K562 (cell line): ENCODE results near the gene GALNT12. TPM values are rescaled to one million over a fixed set of nuclear protein-coding genes. Genes with fewer than 3 reads are reported as not detected.

Experiments used
- ATAC-seq: fragments of 200-7000 bp; cut with Tn5 transposase; 3 replicates; pipeline ENCODE4 v1.9.1; 2020; ENCODE audit warnings: moderate library complexity
- BruUV-seq: library from RNA; stranded (reverse); fragments of 400-500 nt; replicated peaks from 2 replicates; lab custom pipeline; 2021; lab: Mats Ljungman, UMichigan
- CTCF ChIA-PET: fragments of 300-600 bp; formaldehyde crosslinking; extraction: SDS; loops from one replicate; lab custom pipeline; 2021; ENCODE audit warnings: low intra/inter-chr PET ratio; lab: Yijun Ruan, JAX
- POLR2A ChIA-PET: fragments of 300-600, 350-650 bp; sonication (Branson Sonifier 250); formaldehyde crosslinking; extraction: SDS; loops from one replicate; lab custom pipeline; 2021; ENCODE audit warnings: antibody characterized with exemption, inconsistent platforms; lab: Yijun Ruan, JAX
- DNase-seq, 4 experiments: peaks; one replicate each; pipeline versions ENCODE4 v3.0.0 to v3.0.0-alpha.2; 2011 to 2018; ENCODE audit warnings: low spot score in 3 of 4, mixed read lengths in 3 of 4; ENCODE audit errors: extremely low read depth in 1 of 4
- FAIRE-seq: peaks from 2 replicates; lab custom pipeline; 2011; peaks lifted over from hg19 to GRCh38; lab: Jason Lieb, UNC
- H2AFZ ChIP-seq: 2 replicates; pipeline ENCODE4 v1.6.0; 2011; ENCODE audit warnings: low read depth, low read length, control low read depth, inconsistent platforms
- H3K27ac ChIP-seq: fragments of 200-600 bp; 3 replicates; pipeline ENCODE4 v1.8.0; 2011; ENCODE audit warnings: low read depth, mild to moderate bottlenecking, control low read depth, inconsistent platforms, low read length, moderate library complexity, mixed read lengths; ENCODE audit errors: extremely low read depth
- H3K27me3 ChIP-seq, 2 experiments: fragments of 300-600 bp in 1 of 2; 2 replicates in 1 of 2; 3 replicates in 1 of 2; pipeline versions ENCODE4 v1.6.0 to v1.8.0; 2011; ENCODE audit warnings: inconsistent platforms in 2 of 2, low read length in 2 of 2, mild to moderate bottlenecking in 1 of 2, mixed read lengths in 1 of 2, moderate library complexity in 1 of 2; ENCODE audit not compliant: control insufficient read depth in 2 of 2, insufficient read depth in 2 of 2
- H3K36me3 ChIP-seq: fragments of 300-600 bp; 3 replicates; pipeline ENCODE4 v1.8.0; 2011; ENCODE audit warnings: mild to moderate bottlenecking, low read length, inconsistent platforms; ENCODE audit not compliant: control insufficient read depth, insufficient read depth
- H3K4me1 ChIP-seq, 2 experiments: fragments of 200-600 bp in 1 of 2; replicated peaks in 1 of 2; 2 replicates in 1 of 2; 3 replicates in 1 of 2; pipeline versions ENCODE4 v1.5.1 to v1.8.0; 2011; ENCODE audit warnings: inconsistent platforms in 2 of 2, low read length in 2 of 2, mild to moderate bottlenecking in 1 of 2, mixed read lengths in 1 of 2, moderate library complexity in 1 of 2; ENCODE audit not compliant: control insufficient read depth in 2 of 2, insufficient read depth in 2 of 2
- H3K4me2 ChIP-seq: 2 replicates; pipeline ENCODE4 v1.6.1; 2011; ENCODE audit warnings: low read length, control low read depth, inconsistent platforms, mixed read lengths; ENCODE audit not compliant: insufficient read depth
- H3K4me3 ChIP-seq: fragments of 200-600 bp; sonication (generic), shearing (Covaris generic); 2 replicates; pipeline ENCODE4 v1.5.1; 2016; ENCODE audit warnings: control low read depth, inconsistent platforms
- H3K79me2 ChIP-seq: fragments of 200-600 bp; 3 replicates; pipeline ENCODE4 v1.8.0; 2011; ENCODE audit warnings: low read length, inconsistent platforms; ENCODE audit not compliant: control insufficient read depth, insufficient read depth
- H3K9ac ChIP-seq, 2 experiments: 2 replicates each; pipeline versions ENCODE4 v1.6.0 to v1.6.1; 2011; ENCODE audit warnings: low read depth in 2 of 2, low read length in 2 of 2, control low read depth in 1 of 2, inconsistent platforms in 1 of 2, mild to moderate bottlenecking in 1 of 2, mixed read lengths in 1 of 2; ENCODE audit not compliant: insufficient read depth in 1 of 2
- H3K9me1 ChIP-seq: one replicate; pipeline ENCODE4 v1.6.0; 2011; ENCODE audit warnings: inconsistent platforms, mild to moderate bottlenecking, low read length, moderate library complexity; ENCODE audit not compliant: control insufficient read depth, insufficient read depth
- H3K9me3 ChIP-seq: replicated peaks from 2 replicates; pipeline ENCODE4 v1.5.1; 2011; ENCODE audit warnings: low read depth, low read length, inconsistent platforms; ENCODE audit not compliant: control insufficient read depth, insufficient read depth
- H4K20me1 ChIP-seq: replicated peaks from 2 replicates; pipeline ENCODE4 v1.6.1; 2011; ENCODE audit warnings: low read length, inconsistent platforms, mixed read lengths; ENCODE audit not compliant: control insufficient read depth, insufficient read depth
- CREM ChIP-seq: IDR thresholded peaks from 2 replicates; pipeline ENCODE4 v1.6.1; 2014; ENCODE audit warnings: antibody characterized with exemption, low read depth
- FOXK1 ChIP-seq: sonication (generic); formaldehyde crosslinking; IDR thresholded peaks from 2 replicates; pipeline ENCODE4 v1.8.0; 2022; ENCODE audit warnings: missing genetic modification reagents, mild to moderate bottlenecking, borderline replicate concordance
- KDM5B ChIP-seq: fragments of 200-600 bp; sonication (generic); IDR thresholded peaks from 2 replicates; pipeline ENCODE4 v1.6.1; 2012; ENCODE audit warnings: low read depth, mild to moderate bottlenecking, moderate library complexity, low read length, control low read depth, inconsistent platforms; ENCODE audit not compliant: insufficient replicate concordance
- NR3C1 ChIP-seq: sonication (generic); formaldehyde crosslinking; IDR thresholded peaks from 2 replicates; pipeline ENCODE4 v1.8.1; 2022; ENCODE audit warnings: missing genetic modification reagents
- TRIM24 ChIP-seq, 2 experiments: fragments of 450-650 bp; IDR thresholded peaks; 2 replicates each; pipeline ENCODE4 v1.6.1; 2016
- YY1 ChIP-seq, 3 experiments: IDR thresholded peaks; 2 replicates each; pipeline ENCODE4 v1.6.1; 2011; ENCODE audit warnings: low read length in 2 of 3, mild to moderate bottlenecking in 2 of 3, moderate library complexity in 2 of 3, borderline replicate concordance in 1 of 3, control low read depth in 1 of 3, low read depth in 1 of 3; ENCODE audit not compliant: insufficient read depth in 3 of 3, insufficient replicate concordance in 2 of 3, control insufficient read depth in 1 of 3, insufficient read length in 1 of 3; ENCODE audit errors: extremely low read depth in 1 of 3
- ZFPM2 ChIP-seq: fragments of 250-450 bp; sonication (Bioruptor Pico); IDR thresholded peaks from 2 replicates; pipeline ENCODE4 v1.5.1; 2022; ENCODE audit warnings: mild to moderate bottlenecking
- ZHX1 ChIP-seq: fragments of 150-350 bp; conservative IDR thresholded peaks from 2 replicates; pipeline ENCODE4 v1.6.1; 2014; ENCODE audit warnings: low read length
- ZKSCAN1 ChIP-seq: fragments of 150-350 bp; IDR thresholded peaks from 2 replicates; pipeline ENCODE4 v1.6.1; 2016; ENCODE audit warnings: low read depth, low read length
- ZNF124 ChIP-seq: sonication (generic); formaldehyde crosslinking; IDR thresholded peaks from 2 replicates; pipeline ENCODE4 v1.8.1; 2022; ENCODE audit warnings: missing genetic modification reagents
- ZNF212 ChIP-seq: fragments of 450-650 bp; formaldehyde crosslinking; IDR thresholded peaks from 2 replicates; pipeline ENCODE4 v1.4.0; 2020; ENCODE audit warnings: mild to moderate bottlenecking
- WGBS: fragments of 100-300 bp; shearing (Covaris generic); methylation state at CpG from one replicate; pipeline ENCODE4 v1.1.6; 2016; ENCODE audit warnings: low coverage, mixed read lengths; ENCODE audit not compliant: insufficient coverage; ENCODE audit errors: missing lambda C conversion rate; 5-methylcytosine and 5-hydroxymethylcytosine counted together
- in situ Hi-C: fragments of 300-500 bp; cut with MboI; formaldehyde crosslinking; loops from 4 replicates; pipeline ENCODE4 v1.15.0; 2018; ENCODE audit warnings: inconsistent platforms, mixed read lengths
- intact Hi-C: fragments of 100-400 bp; cut with micrococcal nuclease; formaldehyde crosslinking; loops from 2 replicates; pipeline ENCODE4 v1.14.2; 2022
- polyA plus RNA-seq, 8 experiments: library from polyadenylated mRNA; depleted of rRNA in 4 of 8; stranded (reverse) in 5 of 8; unstranded in 3 of 8; fragments of >200 nt; fragmentation: Nextera tagmentation in 2 of 8; fragmentation: Illumina TruSeq in 1 of 8; extraction: Ambion mirVana in 2 of 8; extraction: Trizol in 1 of 8; gene quantifications; 2 replicates each; pipeline versions ENCODE4 v1.2.1 to v1.2.3, GENCODE V29; 2011 to 2014; ENCODE audit warnings: inconsistent platforms in 1 of 8, missing spikeins in 1 of 8
- total RNA-seq, 7 experiments: library from RNA; depleted of rRNA in 6 of 7; stranded (reverse); fragments of >200 nt in 6 of 7; fragmentation: Illumina TruSeq in 2 of 7; extraction: Trizol in 2 of 7; gene quantifications; 2 replicates each; pipeline versions ENCODE4 v1.2.1 to v1.2.3, GENCODE V29; 2011 to 2021; ENCODE audit warnings: low replicate concordance in 1 of 7
- TF ChIP-seq, protein P1 (sequence below): fragments of 450-650 bp; IDR thresholded peaks from 2 replicates; pipeline ENCODE4 v1.6.1; 2016; ENCODE audit warnings: low read depth

The GALNT12 gene
- total and polyA plus RNA-seq, 9 of the 15 experiments (the other 6 are each of a cell fraction or from before 2014, with no cell fraction given): 29.7 to 82.9 (median 44.2) TPM

DNA sequence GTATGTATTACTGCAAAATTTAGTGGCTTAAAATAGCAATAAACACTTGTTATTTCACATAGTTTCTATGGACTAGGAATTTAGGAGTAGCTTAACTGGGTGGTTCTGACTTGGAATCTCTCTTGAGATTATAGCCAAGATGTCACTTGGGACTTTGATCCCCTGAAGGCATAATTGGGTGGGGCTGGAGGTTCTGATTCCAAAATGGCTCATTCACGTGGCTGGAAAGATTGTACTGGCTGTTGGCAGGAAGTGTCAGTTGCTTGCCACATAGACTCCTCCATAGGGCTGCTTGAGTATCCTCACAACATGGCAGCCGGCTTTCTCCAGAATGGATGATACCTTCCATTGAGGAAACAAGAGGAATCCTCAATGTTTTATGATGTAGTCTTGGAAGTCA is 11.3 kb downstream of the GALNT12 start:
- no peak for FAIRE-seq
- DNase-seq: no peak
- TF ChIP-seq CREM (no peak), ZKSCAN1 (no peak), ZNF212 (no peak), KDM5B (no peak), ZHX1 (no peak), FOXK1 (CRISPR knock-in tag) (no peak), ZNF124 (CRISPR knock-in tag) (no peak), ZFPM2 (no peak), NR3C1 (CRISPR knock-in tag) (no peak), TRIM24 (IDR thresholded peaks at IDR 0.05) (0 out of 4 replicates have a peak, but pooled peaks of 1 of the 2 experiments have one; percentile 26), YY1 (IDR thresholded peaks at IDR 0.05; ENCODE audit: borderline replicate concordance in 1 of 3, control insufficient read depth in 1 of 3, extremely low read depth in 1 of 3, insufficient read depth in 3 of 3, insufficient read length in 1 of 3, insufficient replicate concordance in 2 of 3, low read depth in 1 of 3, low read length in 2 of 3) (peak in 1 of 3 experiments; percentile 64)
- TF ChIP-seq, protein P1, sequence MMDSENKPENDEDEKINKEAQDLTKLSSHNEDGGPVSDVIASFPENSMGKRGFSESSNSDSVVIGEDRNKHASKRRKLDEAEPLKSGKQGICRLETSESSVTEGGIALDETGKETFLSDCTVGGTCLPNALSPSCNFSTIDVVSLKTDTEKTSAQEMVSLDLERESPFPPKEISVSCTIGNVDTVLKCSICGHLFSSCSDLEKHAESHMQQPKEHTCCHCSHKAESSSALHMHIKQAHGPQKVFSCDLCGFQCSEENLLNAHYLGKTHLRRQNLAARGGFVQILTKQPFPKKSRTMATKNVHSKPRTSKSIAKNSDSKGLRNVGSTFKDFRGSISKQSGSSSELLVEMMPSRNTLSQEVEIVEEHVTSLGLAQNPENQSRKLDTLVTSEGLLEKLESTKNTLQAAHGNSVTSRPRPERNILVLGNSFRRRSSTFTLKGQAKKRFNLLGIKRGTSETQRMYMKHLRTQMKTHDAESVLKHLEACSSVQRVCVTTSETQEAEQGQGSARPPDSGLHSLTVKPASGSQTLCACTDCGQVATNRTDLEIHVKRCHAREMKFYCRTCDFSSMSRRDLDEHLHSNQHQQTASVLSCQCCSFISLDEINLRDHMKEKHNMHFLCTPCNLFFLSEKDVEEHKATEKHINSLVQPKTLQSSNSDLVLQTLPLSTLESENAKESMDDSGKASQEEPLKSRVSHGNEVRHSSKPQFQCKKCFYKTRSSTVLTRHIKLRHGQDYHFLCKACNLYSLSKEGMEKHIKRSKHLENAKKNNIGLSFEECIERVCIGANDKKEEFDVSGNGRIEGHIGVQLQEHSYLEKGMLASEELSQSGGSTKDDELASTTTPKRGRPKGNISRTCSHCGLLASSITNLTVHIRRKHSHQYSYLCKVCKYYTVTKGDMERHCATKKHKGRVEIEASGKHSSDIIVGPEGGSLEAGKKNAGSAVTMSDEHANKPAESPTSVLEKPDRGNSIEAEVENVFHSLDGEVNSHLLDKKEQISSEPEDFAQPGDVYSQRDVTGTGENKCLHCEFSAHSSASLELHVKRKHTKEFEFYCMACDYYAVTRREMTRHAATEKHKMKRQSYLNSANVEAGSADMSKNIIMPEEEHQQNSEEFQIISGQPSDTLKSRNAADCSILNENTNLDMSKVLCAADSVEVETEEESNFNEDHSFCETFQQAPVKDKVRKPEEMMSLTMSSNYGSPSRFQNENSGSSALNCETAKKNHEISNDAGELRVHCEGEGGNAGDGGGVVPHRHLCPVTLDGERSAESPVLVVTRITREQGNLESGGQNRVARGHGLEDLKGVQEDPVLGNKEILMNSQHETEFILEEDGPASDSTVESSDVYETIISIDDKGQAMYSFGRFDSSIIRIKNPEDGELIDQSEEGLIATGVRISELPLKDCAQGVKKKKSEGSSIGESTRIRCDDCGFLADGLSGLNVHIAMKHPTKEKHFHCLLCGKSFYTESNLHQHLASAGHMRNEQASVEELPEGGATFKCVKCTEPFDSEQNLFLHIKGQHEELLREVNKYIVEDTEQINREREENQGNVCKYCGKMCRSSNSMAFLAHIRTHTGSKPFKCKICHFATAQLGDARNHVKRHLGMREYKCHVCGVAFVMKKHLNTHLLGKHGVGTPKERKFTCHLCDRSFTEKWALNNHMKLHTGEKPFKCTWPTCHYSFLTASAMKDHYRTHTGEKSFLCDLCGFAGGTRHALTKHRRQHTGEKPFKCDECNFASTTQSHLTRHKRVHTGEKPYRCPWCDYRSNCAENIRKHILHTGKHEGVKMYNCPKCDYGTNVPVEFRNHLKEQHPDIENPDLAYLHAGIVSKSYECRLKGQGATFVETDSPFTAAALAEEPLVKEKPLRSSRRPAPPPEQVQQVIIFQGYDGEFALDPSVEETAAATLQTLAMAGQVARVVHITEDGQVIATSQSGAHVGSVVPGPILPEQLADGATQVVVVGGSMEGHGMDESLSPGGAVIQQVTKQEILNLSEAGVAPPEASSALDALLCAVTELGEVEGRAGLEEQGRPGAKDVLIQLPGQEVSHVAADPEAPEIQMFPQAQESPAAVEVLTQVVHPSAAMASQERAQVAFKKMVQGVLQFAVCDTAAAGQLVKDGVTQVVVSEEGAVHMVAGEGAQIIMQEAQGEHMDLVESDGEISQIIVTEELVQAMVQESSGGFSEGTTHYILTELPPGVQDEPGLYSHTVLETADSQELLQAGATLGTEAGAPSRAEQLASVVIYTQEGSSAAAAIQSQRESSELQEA: no peak

More for the DNA sequence above, 11.3 kb downstream of the GALNT12 start:
- Histone ChIP-seq H2AFZ (no peak overlapping the region), H3K9me1 (no peaks in the 10 kb centered on the region), H3K79me2 (no peaks in the 10 kb centered on the region), H3K36me3 (peaks cover 35% of the 10 kb centered on the region; the same call in 2 of the 3 replicates), H3K4me2 (no peak overlapping the region), H3K4me1 (peaks cover 6 to 9% of the 10 kb centered on the region in 2 experiments; a peak in 4 of 5 replicates), H3K27ac (no peak overlapping the region), H3K9me3 (0 out of 2 replicates have a peak, but pooled peaks cover 2% of the 10 kb centered on the region), H3K9ac (no peak overlapping the region), H3K27me3 (no peaks in the 10 kb centered on the region), H4K20me1 (no peaks in the 10 kb centered on the region), H3K4me3 (no peak overlapping the region)
- in situ Hi-C loops (no loop called here), intact Hi-C loops (no loop called here)
- ATAC-seq: no peak
- BruUV-seq: no TSS peak
- CTCF ChIA-PET: no interaction called here
- POLR2A ChIA-PET: interaction anchor here (1.6 to 2.1 kb wide), 2 partner anchors 10 to 14 kb away, joined by 3 to 8 read pairs; no protein-coding TSS in a partner anchor
- 90% methylated on average over 2 of the region's 2 CpGs for WGBS
